DOHH2 (cell line): ENCODE data around the gene HNRNPU.
A peak's percentile ranks its signal among the peaks of the same experiment; 100 is the strongest.

Experiments
- H3F3A ChIP-seq: fragments of 200-600 bp; sonication (generic), shearing (Covaris generic); 2 replicates; pipeline ENCODE4 v1.6.0; 2016; ENCODE audit warnings: antibody characterized with exemption, mild to moderate bottlenecking; ENCODE audit not compliant: control insufficient read depth, insufficient read depth
- H3K27ac ChIP-seq: fragments of 200-600 bp; sonication (generic); 2 replicates; pipeline ENCODE4 v1.5.1; 2014; ENCODE audit warnings: low read depth, mild to moderate bottlenecking, low read length, moderate library complexity
- H3K27me3 ChIP-seq: fragments of 200-600 bp; sonication (generic); 2 replicates; pipeline ENCODE4 v1.6.1; 2014; ENCODE audit warnings: mild to moderate bottlenecking, low read length, mixed read lengths; ENCODE audit not compliant: control insufficient read depth
- H3K36me3 ChIP-seq: fragments of 200-600 bp; sonication (generic); 2 replicates; pipeline ENCODE4 v1.6.1; 2014; ENCODE audit warnings: mild to moderate bottlenecking, low read length, moderate library complexity, mixed read lengths; ENCODE audit not compliant: control insufficient read depth
- H3K4me1 ChIP-seq: fragments of 200-600 bp; sonication (generic); 2 replicates; pipeline ENCODE4 v1.6.1; 2014; ENCODE audit warnings: mild to moderate bottlenecking, low read length, mixed read lengths; ENCODE audit not compliant: control insufficient read depth
- H3K4me2 ChIP-seq: fragments of 200-600 bp; sonication (generic); 2 replicates; pipeline ENCODE4 v1.6.0; 2014; ENCODE audit warnings: mild to moderate bottlenecking, low read length, moderate library complexity
- H3K4me3 ChIP-seq: fragments of 200-600 bp; sonication (generic); 2 replicates; pipeline ENCODE4 v1.5.1; 2014; ENCODE audit warnings: mild to moderate bottlenecking, low read length, mixed read lengths
- H3K79me2 ChIP-seq: fragments of 200-600 bp; sonication (generic); 2 replicates; pipeline ENCODE4 v1.6.1; 2014; ENCODE audit warnings: mild to moderate bottlenecking, low read length, mixed read lengths; ENCODE audit not compliant: control insufficient read depth
- H3K9me2 ChIP-seq: fragments of 200-600 bp; sonication (generic); replicated peaks from 2 replicates; pipeline ENCODE4 v1.6.1; 2014; ENCODE audit warnings: mild to moderate bottlenecking, low read length, mixed read lengths; ENCODE audit not compliant: control insufficient read depth
- H3K9me3 ChIP-seq: fragments of 200-600 bp; sonication (generic); 2 replicates; pipeline ENCODE4 v1.6.1; 2014; ENCODE audit warnings: antibody characterized with exemption, low read length, mixed read lengths; ENCODE audit not compliant: control insufficient read depth, insufficient read depth
- H4K20me1 ChIP-seq: fragments of 200-600 bp; sonication (generic); 2 replicates; pipeline ENCODE4 v1.6.0; 2014; ENCODE audit warnings: low read depth, mild to moderate bottlenecking, antibody characterized with exemption, low read length, moderate library complexity; ENCODE audit not compliant: control insufficient read depth, insufficient read depth
- CTCF ChIP-seq: fragments of 200-600 bp; sonication (generic); IDR thresholded peaks from one replicate; pipeline ENCODE4 v1.5.1; 2014; ENCODE audit warnings: antibody characterized with exemption, mild to moderate bottlenecking, low read depth, low read length; ENCODE audit not compliant: poor library complexity, severe bottlenecking
- EZH2phosphoT487 ChIP-seq: fragments of 200-600 bp; sonication (generic); IDR thresholded peaks from 2 replicates; pipeline ENCODE4 v1.6.1; 2017; ENCODE audit warnings: borderline replicate concordance, mild to moderate bottlenecking, antibody characterized with exemption, low read length, moderate library complexity, mixed read lengths

HNRNPU gene

DNA sequence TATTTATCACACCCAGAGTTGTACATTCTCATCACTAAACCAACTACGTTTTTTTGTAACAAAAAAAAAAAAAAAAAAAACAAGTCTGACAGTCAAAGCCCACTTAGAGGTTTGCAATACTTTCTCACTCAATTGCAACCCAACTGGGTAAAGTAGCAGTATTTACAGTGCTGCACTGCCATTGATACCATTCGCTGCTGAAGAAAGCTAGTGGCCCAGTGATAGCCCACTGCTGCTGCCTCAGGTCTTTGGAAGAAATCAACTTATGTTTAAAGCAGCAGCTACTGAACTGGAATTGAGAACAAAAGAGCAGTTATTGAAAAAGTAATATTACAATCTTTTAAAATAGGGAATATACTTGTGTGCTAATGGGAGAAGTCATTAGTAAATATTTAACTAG lies 2.7 kb downstream of the HNRNPU start:
- Histone ChIP-seq H3K9me3 (no peaks in the 10 kb centered on the region), H3K27me3 (peaks cover 4% of the 10 kb centered on the region; the same call in 1 of the 2 replicates), H3K4me2 (peak overlapping the region; percentile 80), H3K79me2 (peaks cover 91% of the 10 kb centered on the region), H3K9me2 (no peaks in the 10 kb centered on the region), H3K27ac (peak overlapping the region; percentile 85), H4K20me1 (peaks cover 50% of the 10 kb centered on the region), H3K4me3 (peak overlapping the region; percentile 99), H3K4me1 (peaks cover 47% of the 10 kb centered on the region), H3K36me3 (peaks cover 74% of the 10 kb centered on the region), H3F3A (peaks cover 60% of the 10 kb centered on the region)
- TF ChIP-seq CTCF (no peak), EZH2phosphoT487 (no peak)

DNA sequence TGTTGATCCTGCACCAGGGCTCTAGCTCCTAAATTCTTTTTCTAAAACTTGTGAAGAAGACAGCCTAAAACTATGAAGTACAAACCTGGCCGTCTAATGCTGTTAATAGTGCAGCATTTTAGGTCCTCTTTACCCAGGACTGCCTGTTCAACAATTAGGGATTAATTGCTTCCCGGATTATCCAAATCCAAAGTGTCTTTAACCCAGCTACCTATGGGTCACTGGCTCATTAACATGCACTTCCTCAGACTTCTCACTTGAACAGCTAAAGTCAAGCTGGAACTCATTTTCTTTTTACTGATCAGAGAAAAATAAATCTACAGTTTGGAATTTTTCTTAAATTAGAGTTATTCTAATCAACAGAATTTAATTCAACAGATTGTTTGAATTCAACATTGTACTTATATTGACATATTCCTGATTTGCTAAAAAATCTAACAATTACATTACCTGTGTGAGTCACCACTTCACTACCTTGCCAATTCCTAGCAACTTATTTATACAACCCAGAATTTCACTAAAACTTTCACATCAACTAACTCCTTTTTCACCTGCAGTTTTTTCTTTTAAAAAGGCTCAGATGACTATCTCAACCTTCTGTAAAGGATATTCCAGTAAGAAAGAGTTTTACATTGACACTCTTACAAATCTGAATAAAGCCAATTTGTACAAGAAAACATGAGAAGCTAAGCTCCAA lies 3.3 kb downstream of the HNRNPU start:
- H3K4me1 ChIP-seq = peaks cover 41% of the 10 kb centered on the region
- H3K36me3 ChIP-seq = peaks cover 80% of the 10 kb centered on the region
- no peak for TF ChIP-seq EZH2phosphoT487
- TF ChIP-seq CTCF = no peak
- peak overlapping the region; percentile 85 for H3K27ac ChIP-seq
- peak overlapping the region; percentile 80 for H3K4me2 ChIP-seq
- H3K9me2 ChIP-seq = no peaks in the 10 kb centered on the region
- peaks cover 97% of the 10 kb centered on the region for H3K79me2 ChIP-seq
- peaks cover 66% of the 10 kb centered on the region for H3F3A ChIP-seq
- H4K20me1 ChIP-seq = peaks cover 57% of the 10 kb centered on the region
- H3K9me3 ChIP-seq = no peaks in the 10 kb centered on the region
- H3K27me3 ChIP-seq = peaks cover 4% of the 10 kb centered on the region; the same call in 1 of the 2 replicates
- peak overlapping the region; percentile 99 for H3K4me3 ChIP-seq

- peak overlapping the region; percentile 80 for H3K4me2 ChIP-seq
- H3F3A ChIP-seq = peaks cover 76% of the 10 kb centered on the region
- H3K4me1 ChIP-seq = peaks cover 31% of the 10 kb centered on the region
- H3K36me3 ChIP-seq = peaks cover 90% of the 10 kb centered on the region
- H3K79me2 ChIP-seq = peaks cover 99% of the 10 kb centered on the region
- no peaks in the 10 kb centered on the region for H3K9me2 ChIP-seq
- peaks cover 4% of the 10 kb centered on the region; the same call in 1 of the 2 replicates for H3K27me3 ChIP-seq
- H3K27ac ChIP-seq = no peak overlapping the region
- no peaks in the 10 kb centered on the region for H3K9me3 ChIP-seq
- H3K4me3 ChIP-seq = peak overlapping the region; percentile 99
- peaks cover 63% of the 10 kb centered on the region for H4K20me1 ChIP-seq
- no peak for TF ChIP-seq CTCF
- no peak for TF ChIP-seq EZH2phosphoT487
These were observed 4.3 kb downstream of the HNRNPU start for GRCh38 chr1:244860078-244860477.
